ENCODE data around the gene ATP5MK.

DNA sequence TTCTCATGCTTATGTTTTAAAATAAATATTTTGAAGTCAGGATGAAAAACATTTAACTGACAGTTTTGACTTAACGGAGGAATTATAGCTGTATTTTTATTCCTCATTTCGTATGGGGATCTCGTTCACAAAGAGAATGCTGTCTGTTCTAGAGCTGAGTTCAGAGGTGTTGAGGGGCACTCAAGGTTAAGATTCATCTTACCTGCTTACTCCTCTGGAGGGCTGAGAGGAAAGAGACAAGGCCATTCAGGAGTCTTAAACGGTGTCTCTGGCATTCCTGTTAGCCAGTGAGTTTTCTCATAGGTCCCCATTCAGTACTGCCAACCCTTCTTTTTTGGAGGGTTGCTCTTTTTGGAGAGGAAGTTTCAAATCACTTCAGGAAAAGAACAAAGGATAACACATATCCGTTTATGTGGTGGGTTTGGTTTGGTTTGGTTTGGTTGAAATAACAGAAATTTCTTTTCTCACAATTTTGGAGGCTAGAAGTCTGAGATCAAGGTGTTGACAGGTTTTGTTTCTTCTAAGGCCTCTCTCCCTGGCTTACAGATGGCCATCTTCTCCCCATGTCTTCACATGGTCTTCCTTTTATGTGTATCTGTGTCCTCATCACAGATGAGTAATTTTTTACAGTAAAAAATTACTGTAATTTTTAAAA, 32.8 kb upstream of the ATP5MK start:
- TF ChIP-seq, protein P1, sequence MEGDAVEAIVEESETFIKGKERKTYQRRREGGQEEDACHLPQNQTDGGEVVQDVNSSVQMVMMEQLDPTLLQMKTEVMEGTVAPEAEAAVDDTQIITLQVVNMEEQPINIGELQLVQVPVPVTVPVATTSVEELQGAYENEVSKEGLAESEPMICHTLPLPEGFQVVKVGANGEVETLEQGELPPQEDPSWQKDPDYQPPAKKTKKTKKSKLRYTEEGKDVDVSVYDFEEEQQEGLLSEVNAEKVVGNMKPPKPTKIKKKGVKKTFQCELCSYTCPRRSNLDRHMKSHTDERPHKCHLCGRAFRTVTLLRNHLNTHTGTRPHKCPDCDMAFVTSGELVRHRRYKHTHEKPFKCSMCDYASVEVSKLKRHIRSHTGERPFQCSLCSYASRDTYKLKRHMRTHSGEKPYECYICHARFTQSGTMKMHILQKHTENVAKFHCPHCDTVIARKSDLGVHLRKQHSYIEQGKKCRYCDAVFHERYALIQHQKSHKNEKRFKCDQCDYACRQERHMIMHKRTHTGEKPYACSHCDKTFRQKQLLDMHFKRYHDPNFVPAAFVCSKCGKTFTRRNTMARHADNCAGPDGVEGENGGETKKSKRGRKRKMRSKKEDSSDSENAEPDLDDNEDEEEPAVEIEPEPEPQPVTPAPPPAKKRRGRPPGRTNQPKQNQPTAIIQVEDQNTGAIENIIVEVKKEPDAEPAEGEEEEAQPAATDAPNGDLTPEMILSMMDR (IDR thresholded peaks at IDR 0.05; ENCODE audit: borderline replicate concordance, extremely low read depth, low read length, poor library complexity, severe bottlenecking) = no peak
- TF ChIP-seq EZH2 (IDR thresholded peaks at IDR 0.05; ENCODE audit: borderline replicate concordance, low read depth, low read length, severe bottlenecking) = no peak

Data from DND-41 (cell line).